GM20000 (cell line): ENCODE results near the gene NF2.

Experiments
- DNase-seq: peaks from one replicate; pipeline ENCODE4 v3.0.0; 2012; ENCODE audit warnings: low spot score
- TF ChIP-seq, protein P1 (sequence below): IDR thresholded peaks from 2 replicates; pipeline ENCODE4 v1.5.1; 2012; ENCODE audit warnings: mild to moderate bottlenecking, control low read depth; ENCODE audit errors: extremely low read depth, missing control alignments

NF2 gene

GRCh38 chr22:29617922-29618629 is 14.6 kb downstream of the NF2 start:
- DNase-seq = no peak

GRCh38 chr22:29621761-29622526 is 18.5 kb downstream of the NF2 start:
- TF ChIP-seq, protein P1, sequence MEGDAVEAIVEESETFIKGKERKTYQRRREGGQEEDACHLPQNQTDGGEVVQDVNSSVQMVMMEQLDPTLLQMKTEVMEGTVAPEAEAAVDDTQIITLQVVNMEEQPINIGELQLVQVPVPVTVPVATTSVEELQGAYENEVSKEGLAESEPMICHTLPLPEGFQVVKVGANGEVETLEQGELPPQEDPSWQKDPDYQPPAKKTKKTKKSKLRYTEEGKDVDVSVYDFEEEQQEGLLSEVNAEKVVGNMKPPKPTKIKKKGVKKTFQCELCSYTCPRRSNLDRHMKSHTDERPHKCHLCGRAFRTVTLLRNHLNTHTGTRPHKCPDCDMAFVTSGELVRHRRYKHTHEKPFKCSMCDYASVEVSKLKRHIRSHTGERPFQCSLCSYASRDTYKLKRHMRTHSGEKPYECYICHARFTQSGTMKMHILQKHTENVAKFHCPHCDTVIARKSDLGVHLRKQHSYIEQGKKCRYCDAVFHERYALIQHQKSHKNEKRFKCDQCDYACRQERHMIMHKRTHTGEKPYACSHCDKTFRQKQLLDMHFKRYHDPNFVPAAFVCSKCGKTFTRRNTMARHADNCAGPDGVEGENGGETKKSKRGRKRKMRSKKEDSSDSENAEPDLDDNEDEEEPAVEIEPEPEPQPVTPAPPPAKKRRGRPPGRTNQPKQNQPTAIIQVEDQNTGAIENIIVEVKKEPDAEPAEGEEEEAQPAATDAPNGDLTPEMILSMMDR = no peak
- no peak for DNase-seq

More at GRCh38 chr22:29617922-29618629, 14.6 kb downstream of the NF2 start:
- TF ChIP-seq, protein P1 = no peak

DNA sequence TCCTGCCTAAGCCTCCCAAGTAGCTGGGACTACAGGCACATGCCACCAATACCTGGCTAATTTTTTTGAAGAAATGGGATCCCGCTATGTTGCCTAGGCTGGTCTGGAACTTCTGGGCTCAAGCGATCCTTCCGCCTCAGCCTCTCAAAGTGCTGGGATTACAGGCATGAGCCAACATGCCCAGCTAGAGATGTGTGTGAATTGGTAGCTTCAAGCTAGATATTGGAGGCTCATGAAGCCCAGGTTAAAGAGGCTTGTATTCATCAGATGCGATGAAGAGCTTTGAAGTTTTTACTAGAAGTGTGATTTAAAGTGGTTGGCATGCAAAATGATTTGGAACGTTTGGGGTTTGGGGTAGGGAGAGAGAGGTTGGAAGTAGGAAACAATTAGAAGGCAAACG is 19.6 kb downstream of the NF2 start:
- TF ChIP-seq, protein P1 = no peak
- no peak for DNase-seq

DNA sequence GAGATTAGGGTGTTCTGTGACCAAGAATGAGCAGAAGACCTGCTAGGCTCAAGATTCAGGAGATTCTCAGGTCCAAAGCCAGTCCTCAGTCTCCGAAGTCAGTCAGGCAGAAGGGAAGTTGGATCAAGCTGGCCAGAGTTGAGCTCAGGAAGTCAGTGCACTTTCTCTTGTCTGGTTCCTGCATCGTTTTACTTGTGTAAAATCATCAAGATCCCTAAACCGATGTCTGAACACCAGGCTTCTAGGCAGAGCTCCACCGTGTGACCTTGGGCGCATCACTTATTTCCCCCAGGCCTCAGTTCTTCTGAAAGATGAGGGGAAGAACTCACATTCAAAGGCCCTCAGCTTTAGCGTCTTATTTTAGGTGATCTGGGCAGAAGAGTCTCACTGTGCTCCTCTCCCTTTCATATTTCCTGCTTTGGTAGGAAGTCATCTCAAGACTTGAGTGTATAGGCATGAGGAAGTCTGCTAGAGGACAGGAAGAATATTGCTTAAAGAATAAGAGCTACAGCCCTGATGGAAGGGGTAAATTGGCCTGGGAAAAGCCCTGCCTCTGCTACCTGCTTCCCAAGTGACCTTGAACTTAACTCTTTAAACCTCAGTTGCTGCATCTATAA is 20.2 kb downstream of the NF2 start:
- TF ChIP-seq, protein P1 = no peak
- DNase-seq = no peak

- TF ChIP-seq, protein P1 = peak; percentile 68
- peak; percentile 47 for DNase-seq
Observed at GRCh38 chr22:29625090-29625825, 21.8 kb downstream of the NF2 start.

- TF ChIP-seq, protein P1 = no peak
- no peak for DNase-seq
Observed at GRCh38 chr22:29626497-29627195, 23.2 kb downstream of the NF2 start.
